ENCODE measurements around the gene ASB6.

DNA sequence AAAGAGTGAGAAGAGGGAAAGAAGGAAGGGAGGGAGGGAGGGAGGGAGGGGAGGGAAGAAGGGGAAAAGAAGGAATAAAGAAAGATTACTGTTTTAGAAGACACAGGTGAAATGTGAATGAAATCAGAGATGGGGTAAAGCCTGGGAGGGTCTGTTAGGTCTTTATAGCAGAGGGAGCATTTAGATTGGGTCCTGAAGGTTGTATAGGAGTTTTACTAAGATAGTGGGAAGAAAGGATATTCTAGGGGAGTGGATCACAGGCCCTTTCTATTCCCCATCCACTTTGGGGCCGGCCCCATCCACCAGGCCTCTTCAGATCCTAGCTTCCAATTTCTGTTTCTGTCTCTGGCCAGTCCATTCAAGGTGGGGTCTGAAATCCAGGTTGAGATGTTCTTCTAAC is 56.6 kb downstream of the ASB6 start:
- no peak for TF ChIP-seq POLR2A (IDR thresholded peaks at IDR 0.05)
- TF ChIP-seq, protein P1, sequence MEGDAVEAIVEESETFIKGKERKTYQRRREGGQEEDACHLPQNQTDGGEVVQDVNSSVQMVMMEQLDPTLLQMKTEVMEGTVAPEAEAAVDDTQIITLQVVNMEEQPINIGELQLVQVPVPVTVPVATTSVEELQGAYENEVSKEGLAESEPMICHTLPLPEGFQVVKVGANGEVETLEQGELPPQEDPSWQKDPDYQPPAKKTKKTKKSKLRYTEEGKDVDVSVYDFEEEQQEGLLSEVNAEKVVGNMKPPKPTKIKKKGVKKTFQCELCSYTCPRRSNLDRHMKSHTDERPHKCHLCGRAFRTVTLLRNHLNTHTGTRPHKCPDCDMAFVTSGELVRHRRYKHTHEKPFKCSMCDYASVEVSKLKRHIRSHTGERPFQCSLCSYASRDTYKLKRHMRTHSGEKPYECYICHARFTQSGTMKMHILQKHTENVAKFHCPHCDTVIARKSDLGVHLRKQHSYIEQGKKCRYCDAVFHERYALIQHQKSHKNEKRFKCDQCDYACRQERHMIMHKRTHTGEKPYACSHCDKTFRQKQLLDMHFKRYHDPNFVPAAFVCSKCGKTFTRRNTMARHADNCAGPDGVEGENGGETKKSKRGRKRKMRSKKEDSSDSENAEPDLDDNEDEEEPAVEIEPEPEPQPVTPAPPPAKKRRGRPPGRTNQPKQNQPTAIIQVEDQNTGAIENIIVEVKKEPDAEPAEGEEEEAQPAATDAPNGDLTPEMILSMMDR (IDR thresholded peaks at IDR 0.05): no peak

Measured in body of pancreas (tissue), 4 donors.